ENCODE data around the gene PDE10A.

- TF ChIP-seq, protein P1, sequence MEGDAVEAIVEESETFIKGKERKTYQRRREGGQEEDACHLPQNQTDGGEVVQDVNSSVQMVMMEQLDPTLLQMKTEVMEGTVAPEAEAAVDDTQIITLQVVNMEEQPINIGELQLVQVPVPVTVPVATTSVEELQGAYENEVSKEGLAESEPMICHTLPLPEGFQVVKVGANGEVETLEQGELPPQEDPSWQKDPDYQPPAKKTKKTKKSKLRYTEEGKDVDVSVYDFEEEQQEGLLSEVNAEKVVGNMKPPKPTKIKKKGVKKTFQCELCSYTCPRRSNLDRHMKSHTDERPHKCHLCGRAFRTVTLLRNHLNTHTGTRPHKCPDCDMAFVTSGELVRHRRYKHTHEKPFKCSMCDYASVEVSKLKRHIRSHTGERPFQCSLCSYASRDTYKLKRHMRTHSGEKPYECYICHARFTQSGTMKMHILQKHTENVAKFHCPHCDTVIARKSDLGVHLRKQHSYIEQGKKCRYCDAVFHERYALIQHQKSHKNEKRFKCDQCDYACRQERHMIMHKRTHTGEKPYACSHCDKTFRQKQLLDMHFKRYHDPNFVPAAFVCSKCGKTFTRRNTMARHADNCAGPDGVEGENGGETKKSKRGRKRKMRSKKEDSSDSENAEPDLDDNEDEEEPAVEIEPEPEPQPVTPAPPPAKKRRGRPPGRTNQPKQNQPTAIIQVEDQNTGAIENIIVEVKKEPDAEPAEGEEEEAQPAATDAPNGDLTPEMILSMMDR (conservative IDR thresholded peaks at IDR 0.05; ENCODE audit: low read depth, low read length) = no peak
- no peak for TF ChIP-seq EZH2phosphoT487 (IDR thresholded peaks at IDR 0.05; ENCODE audit: borderline replicate concordance, low read length)
- no peak for TF ChIP-seq EZH2 (IDR thresholded peaks at IDR 0.05; ENCODE audit: low read length, unreplicated experiment)
Measured at GRCh38 chr6:165581678-165582077, 81.4 kb downstream of the PDE10A start.

Data from PC-3 (cell line).